ENCODE data around the gene HAPLN1.
"Not testable (repeated sequence)": the region's sequence is repeated elsewhere in the genome, so short reads cannot be mapped to it uniquely, and the experiment has no call there.

Gene HAPLN1

DNA sequence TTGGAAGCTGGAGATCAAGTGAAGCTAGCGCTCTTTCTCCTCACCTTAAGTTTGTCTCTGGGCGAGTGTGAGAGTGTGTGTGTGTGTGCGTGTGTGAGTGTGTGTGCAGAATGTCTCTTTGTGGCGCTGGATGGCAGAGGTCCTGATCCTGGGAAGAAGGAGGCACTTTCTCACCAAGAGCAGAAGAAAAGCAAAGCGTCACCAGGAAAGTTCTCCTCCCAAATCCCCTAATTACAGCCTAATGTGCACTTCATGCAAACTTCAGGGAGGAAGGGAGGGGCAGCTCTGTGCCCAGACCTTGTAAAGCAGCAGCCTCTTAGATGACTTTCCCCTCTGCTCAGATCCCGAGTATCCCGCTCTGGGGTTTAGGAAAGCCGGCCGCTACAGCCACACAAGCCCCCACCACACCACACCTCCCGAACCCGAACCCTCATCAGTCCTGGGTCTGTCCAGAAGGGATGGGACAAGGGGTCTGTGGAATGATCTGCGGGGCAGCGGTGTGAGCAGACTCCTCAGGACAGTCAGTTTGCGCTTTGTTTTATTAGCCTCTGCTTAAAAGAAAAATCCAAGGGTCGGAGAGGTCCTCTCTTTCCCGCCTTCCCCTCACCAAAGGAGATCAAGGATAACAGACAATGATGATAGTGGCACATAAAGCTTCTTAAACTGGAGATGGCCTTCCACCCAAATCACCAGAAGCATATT is at the start of gene HAPLN1:
TSS of gene HAPLN1 (minus strand) at position 20 of the 702 bp plus-strand sequence. CDS start 47,332 bp downstream, outside the sequence.
- DNase-seq (no peak), ATAC-seq (replicated peaks) (no peak)
- no peak within 1 kb of the TSS for H3K27ac Mint-ChIP-seq
- no peaks in the 10 kb centered on the region for H3K9me3 Mint-ChIP-seq
- H3K4me1 Mint-ChIP-seq = peaks cover 11 to 16% of the 10 kb centered on the region in 2 donors
- peaks cover 39 to 42% of the 10 kb centered on the region in 2 donors for H3K27me3 Mint-ChIP-seq
- no peaks in the 10 kb centered on the region for H3K36me3 Mint-ChIP-seq
- peak within 1 kb of the TSS; percentile 81 to 85 for H3K4me3 Mint-ChIP-seq

DNA sequence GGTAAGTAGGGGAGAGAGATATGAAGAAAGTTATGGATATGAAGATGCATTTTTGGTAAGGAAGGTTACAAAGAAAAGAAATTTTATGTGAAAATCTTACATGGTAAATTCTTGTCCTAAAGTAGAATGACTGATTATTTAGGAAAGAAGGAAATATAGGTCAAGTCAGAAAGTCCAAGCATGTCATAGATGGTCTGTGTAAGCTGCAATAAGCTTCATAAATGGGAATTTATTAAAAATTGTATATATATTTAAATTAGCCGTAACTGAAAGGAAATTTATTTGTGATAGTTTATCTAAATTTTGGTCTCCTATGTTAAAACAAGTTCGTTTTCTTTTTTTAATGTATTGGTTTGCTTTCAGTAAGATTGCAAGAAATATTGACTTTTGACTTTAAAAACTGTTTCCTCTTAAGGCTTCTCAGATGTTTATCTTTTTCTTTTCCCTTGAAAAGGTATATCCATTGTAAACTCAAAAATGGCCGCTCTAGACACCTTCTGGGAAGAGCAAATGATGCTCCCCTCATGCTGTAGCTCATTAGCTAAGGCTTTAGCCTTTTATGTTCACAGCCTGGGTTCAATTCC is 46.8 kb upstream of the HAPLN1 start:
- ATAC-seq (replicated peaks) (no peak), DNase-seq (no peak)
- H3K36me3 Mint-ChIP-seq = no peaks in the 10 kb centered on the region
- no peak overlapping the region for H3K27ac Mint-ChIP-seq
- H3K27me3 Mint-ChIP-seq = no peaks in the 10 kb centered on the region
- H3K9me3 Mint-ChIP-seq = peaks cover 5 to 10% of the 10 kb centered on the region in 2 donors
- no peaks in the 10 kb centered on the region for H3K4me1 Mint-ChIP-seq
- no peak overlapping the region for H3K4me3 Mint-ChIP-seq

DNA sequence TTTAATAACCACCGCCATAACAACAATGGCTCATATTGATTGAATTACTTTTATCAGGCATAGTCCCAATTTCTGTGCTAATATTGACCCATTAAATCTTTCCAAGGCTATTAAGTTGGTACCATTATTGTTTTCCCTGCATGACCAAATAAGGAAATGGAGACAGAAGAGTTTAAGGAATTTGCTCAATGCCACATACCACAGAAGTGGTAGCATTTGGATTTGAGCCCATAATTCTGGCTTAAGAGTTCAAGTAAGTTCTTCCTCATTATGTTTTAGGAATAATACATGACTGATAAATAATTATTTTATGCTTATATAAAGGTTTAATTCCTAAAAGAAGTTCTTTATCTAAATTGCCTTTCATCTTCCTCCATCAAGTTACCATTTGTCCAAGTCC is 43.4 kb upstream of the HAPLN1 start:
- H3K4me3 Mint-ChIP-seq = no peak overlapping the region
- DNase-seq = no peak
- H3K27me3 Mint-ChIP-seq = peaks cover 0 to 3% of the 10 kb centered on the region in 2 donors
- no peaks in the 10 kb centered on the region for H3K4me1 Mint-ChIP-seq
- no peak overlapping the region for H3K27ac Mint-ChIP-seq
- H3K9me3 Mint-ChIP-seq = peaks cover 5 to 12% of the 10 kb centered on the region in 2 donors
- H3K36me3 Mint-ChIP-seq = no peaks in the 10 kb centered on the region
- no peak for ATAC-seq (replicated peaks)

DNA sequence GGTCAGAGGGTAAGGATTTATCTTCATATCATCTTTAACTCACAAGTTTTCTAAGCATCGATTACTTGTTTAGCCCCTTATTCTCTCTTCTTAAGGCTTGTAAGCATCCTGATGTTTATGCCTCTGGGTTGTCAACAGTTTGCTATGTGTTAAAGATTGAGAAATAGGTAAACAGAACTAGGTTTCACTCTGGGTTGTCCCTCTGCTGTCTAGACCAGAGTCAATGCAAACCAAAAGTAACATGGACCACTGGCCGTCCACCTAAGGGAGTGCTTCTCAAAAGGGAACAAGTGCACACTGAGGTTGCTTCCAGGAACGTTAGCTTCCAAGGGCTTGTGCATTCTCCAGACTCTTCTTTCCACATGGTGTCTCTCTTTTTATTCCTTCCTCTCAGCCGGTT is 39.9 kb upstream of the HAPLN1 start:
- Mint-ChIP-seq H3K27ac (no peak overlapping the region), H3K4me1 (no peaks in the 10 kb centered on the region), H3K9me3 (peaks cover 0 to 10% of the 10 kb centered on the region in 2 donors), H3K36me3 (no peaks in the 10 kb centered on the region), H3K4me3 (no peak overlapping the region), H3K27me3 (peaks cover 0 to 14% of the 10 kb centered on the region in 2 donors)
- no peak for ATAC-seq (replicated peaks)
- no peak for DNase-seq

DNA sequence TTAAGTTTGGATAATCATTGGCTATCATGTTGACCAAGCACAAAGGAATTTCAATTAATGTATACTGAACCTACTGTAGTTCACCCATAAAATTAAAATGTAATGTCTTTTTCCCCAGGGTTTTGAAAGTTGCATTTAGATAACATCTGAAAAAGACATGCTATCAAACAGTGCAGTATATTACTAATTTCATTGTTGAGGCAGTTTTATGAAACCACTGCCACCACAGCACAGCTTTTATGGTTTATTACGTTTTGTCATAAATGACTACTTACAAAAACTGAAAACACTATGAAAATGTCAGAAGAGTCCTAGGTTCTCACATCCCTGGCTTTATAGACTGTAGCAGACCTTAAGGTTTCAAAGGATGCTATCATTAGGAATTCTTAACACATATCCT is 32.0 kb upstream of the HAPLN1 start:
- ATAC-seq (replicated peaks) (no peak), DNase-seq (no peak)
- Mint-ChIP-seq H3K36me3 (no peaks in the 10 kb centered on the region), H3K27ac (no peak overlapping the region), H3K27me3 (peaks cover 0 to 19% of the 10 kb centered on the region in 2 donors), H3K4me1 (no peaks in the 10 kb centered on the region), H3K9me3 (peaks cover 7 to 9% of the 10 kb centered on the region in 2 donors), H3K4me3 (no peak overlapping the region)

DNA sequence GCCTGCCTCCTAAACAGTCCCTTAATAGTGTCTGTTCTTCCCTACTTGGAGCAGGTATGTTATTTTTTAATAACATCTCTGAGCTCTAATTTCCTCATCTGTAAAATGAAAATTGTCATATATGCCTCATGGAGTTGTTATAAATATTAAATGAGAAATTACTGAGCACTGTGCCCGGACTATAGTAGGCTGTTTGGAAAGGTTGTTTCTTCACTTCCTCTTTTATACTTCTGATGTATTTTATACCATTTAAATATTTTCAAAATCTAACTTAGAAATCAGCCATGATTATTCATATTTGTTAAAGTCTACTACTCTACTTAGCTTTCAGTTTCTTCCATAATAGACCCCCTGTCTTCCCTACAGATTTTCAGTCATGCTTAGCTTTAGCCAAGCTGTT is 30.5 kb upstream of the HAPLN1 start:
- peaks cover 0 to 16% of the 10 kb centered on the region in 2 donors for H3K27me3 Mint-ChIP-seq
- H3K36me3 Mint-ChIP-seq = no peaks in the 10 kb centered on the region
- DNase-seq = no peak
- H3K4me1 Mint-ChIP-seq = no peaks in the 10 kb centered on the region
- no peak overlapping the region for H3K27ac Mint-ChIP-seq
- H3K9me3 Mint-ChIP-seq = peaks cover 6 to 7% of the 10 kb centered on the region in 2 donors
- ATAC-seq (replicated peaks) = no peak
- no peak overlapping the region for H3K4me3 Mint-ChIP-seq

- peaks cover 6 to 7% of the 10 kb centered on the region in 2 donors for H3K9me3 Mint-ChIP-seq
- H3K36me3 Mint-ChIP-seq = no peaks in the 10 kb centered on the region
- no peak for ATAC-seq (replicated peaks)
- no peak overlapping the region for H3K4me3 Mint-ChIP-seq
- H3K4me1 Mint-ChIP-seq = no peaks in the 10 kb centered on the region
- H3K27ac Mint-ChIP-seq = no peak overlapping the region
- H3K27me3 Mint-ChIP-seq = peaks cover 0 to 12% of the 10 kb centered on the region in 2 donors
- no peak for DNase-seq
Measured at GRCh38 chr5:83750749-83751148, 30.1 kb upstream of the HAPLN1 start.

DNA sequence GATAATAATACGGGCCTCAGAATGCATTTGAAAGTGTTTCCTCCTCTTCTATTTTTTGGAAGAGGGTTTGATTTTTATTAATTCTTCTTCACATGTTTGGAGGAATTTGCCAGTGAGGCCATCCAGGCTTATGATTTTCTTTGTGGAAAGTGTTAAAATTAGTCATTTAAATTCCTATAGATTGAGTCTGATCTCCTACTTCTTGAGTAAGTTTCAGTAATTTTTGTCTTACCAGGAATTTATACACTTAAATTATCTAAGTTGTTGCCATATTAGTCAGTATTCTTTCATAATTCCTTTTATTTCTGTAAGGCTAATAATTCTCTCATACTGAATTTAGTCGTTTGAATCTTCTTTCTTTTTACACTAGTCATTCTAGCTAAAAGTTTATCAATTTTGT is 25.2 kb upstream of the HAPLN1 start:
- no peak for ATAC-seq (replicated peaks)
- Mint-ChIP-seq H3K9me3 (peaks cover 6 to 7% of the 10 kb centered on the region in 2 donors), H3K4me1 (peaks cover 2 to 10% of the 10 kb centered on the region in 2 donors), H3K27ac (no peak overlapping the region), H3K4me3 (no peak overlapping the region), H3K36me3 (no peaks in the 10 kb centered on the region), H3K27me3 (no peaks in the 10 kb centered on the region)
- no peak for DNase-seq

DNA sequence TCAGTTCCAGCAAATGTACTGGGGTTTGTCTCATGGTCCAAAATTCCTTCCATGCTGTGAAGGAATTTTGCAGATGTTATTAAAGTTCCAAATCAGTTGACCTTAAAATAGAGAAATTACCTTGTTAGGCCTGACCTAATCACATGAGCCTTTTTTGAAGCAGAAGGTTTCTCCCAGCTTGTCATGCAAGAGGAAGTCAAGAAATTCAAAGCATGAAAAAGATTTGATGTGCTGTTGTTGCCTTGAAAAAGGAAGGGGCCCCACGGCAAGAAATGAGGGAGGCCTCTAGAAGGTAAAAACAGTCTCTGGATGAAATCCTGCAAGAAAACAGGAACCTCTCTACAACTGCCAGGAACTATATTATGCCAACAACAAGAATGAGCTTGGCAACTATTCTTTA is 24.2 kb upstream of the HAPLN1 start:
- DNase-seq (no peak), ATAC-seq (replicated peaks) (no peak)
- H3K4me3 Mint-ChIP-seq = no peak overlapping the region

DNA sequence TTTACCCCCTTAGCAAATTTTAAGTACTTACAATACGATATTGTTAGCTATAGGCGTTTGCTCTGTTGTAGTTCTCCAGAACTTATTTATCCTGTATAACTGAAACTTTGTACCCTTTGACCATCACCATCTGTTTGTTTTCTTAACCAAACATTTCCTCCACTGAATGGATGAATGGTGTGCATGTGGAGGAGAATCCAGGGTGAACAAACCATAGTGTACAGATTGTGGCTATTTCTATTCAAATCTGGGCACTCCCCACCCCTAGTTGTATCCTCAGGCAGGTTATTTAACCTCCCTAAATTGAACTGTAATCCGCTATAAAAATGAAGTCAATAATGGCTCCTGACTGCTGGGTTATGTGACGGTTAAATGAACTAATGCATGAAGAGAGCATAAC is 21.4 kb upstream of the HAPLN1 start:
- no peaks in the 10 kb centered on the region for H3K36me3 Mint-ChIP-seq
- H3K4me3 Mint-ChIP-seq = no peak overlapping the region
- ATAC-seq (replicated peaks) = no peak
- H3K27ac Mint-ChIP-seq = no peak overlapping the region
- no peak for DNase-seq
- no peaks in the 10 kb centered on the region for H3K9me3 Mint-ChIP-seq
- peaks cover 2 to 12% of the 10 kb centered on the region in 2 donors for H3K4me1 Mint-ChIP-seq
- H3K27me3 Mint-ChIP-seq = no peaks in the 10 kb centered on the region

More for the DNA sequence above, 24.2 kb upstream of the HAPLN1 start:
- no peaks in the 10 kb centered on the region for H3K27me3 Mint-ChIP-seq
- no peak overlapping the region for H3K27ac Mint-ChIP-seq
- no peaks in the 10 kb centered on the region for H3K36me3 Mint-ChIP-seq
- H3K4me1 Mint-ChIP-seq = peaks cover 2 to 12% of the 10 kb centered on the region in 2 donors
- H3K9me3 Mint-ChIP-seq = peaks cover 4 to 5% of the 10 kb centered on the region in 2 donors

DNA sequence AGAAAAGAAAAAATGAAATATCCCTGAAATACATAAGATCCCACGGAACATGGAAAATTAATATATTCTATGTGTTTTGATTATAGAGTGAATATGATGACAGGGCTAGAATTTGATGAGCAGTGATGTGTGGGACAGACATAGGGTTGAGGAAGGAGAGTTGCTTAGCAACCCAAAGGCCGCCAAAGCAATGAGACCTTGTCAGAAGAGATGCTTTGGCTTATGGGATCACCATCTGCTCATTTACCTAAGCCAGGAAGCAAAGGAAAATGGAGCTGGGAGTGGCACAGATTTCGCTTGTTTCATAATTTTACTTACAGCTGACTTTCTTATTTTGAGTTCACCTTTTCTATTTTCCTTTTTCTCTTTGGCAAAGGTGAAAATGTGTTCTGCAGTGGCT is 20.9 kb upstream of the HAPLN1 start:
- ATAC-seq (replicated peaks) (no peak), DNase-seq (no peak)
- no peak overlapping the region for H3K4me3 Mint-ChIP-seq
- H3K27me3 Mint-ChIP-seq = no peaks in the 10 kb centered on the region
- H3K27ac Mint-ChIP-seq = no peak overlapping the region
- no peaks in the 10 kb centered on the region for H3K36me3 Mint-ChIP-seq
- H3K9me3 Mint-ChIP-seq = no peaks in the 10 kb centered on the region
- H3K4me1 Mint-ChIP-seq = peaks cover 2 to 12% of the 10 kb centered on the region in 2 donors

DNA sequence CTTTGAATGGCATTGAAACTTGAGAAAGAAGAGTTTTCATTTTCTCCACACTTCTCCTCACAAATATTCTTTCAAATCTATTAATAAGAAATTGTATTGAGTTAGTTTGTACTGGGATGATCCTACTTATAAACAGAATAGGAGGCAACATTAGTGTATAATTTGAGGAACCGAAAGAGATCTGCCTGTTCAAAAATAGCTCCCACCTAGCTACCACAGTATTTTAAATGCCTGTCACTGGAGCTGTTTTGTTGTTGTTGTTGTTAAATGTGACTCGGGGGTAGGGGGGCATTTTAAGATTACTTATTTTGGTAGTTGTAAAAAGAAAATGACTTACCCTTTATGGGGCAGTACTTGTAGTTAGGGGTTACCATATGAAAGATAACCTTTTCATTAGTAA is 20.1 kb upstream of the HAPLN1 start:
- peak in 1 of 2 donors; percentile 41 for ATAC-seq (replicated peaks)
- no peaks in the 10 kb centered on the region for H3K36me3 Mint-ChIP-seq
- no peak overlapping the region for H3K4me3 Mint-ChIP-seq
- no peak overlapping the region for H3K27ac Mint-ChIP-seq
- peaks cover 7 to 18% of the 10 kb centered on the region in 2 donors for H3K4me1 Mint-ChIP-seq
- H3K27me3 Mint-ChIP-seq = no peaks in the 10 kb centered on the region
- peaks cover 0 to 3% of the 10 kb centered on the region in 2 donors for H3K9me3 Mint-ChIP-seq
- DNase-seq = no peak

DNA sequence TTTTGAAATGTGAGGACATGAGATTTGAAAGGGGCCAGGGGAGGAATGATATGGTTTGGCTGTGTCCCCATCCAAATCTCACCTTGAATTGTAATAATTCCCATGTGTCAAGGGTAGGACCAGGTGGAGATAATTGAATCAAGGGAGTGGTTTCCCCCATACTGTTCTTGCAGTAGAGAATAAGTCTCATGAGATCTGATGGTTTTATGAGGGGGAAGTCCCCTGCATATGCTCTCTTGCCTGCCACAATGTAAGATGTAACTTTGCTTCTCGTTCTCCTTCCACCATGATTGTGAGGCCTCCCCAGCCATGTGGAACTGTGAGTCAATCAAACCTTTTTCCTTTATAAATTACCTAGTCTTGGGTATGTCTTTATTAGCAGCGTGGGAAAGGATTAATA is 15.5 kb upstream of the HAPLN1 start:
- not testable (repeated sequence) for H3K27me3 Mint-ChIP-seq, H3K4me3 Mint-ChIP-seq, H3K36me3 Mint-ChIP-seq, DNase-seq, H3K27ac Mint-ChIP-seq
- peaks cover 10 to 12% of the 10 kb centered on the region in 2 donors for H3K9me3 Mint-ChIP-seq
- peak; percentile 67 to 76 for ATAC-seq (replicated peaks)
- H3K4me1 Mint-ChIP-seq = peaks cover 10 to 27% of the 10 kb centered on the region in 2 donors

GRCh38 chr5:83735058-83735457 is 14.4 kb upstream of the HAPLN1 start:
- H3K4me3 Mint-ChIP-seq; ATAC-seq (replicated peaks); DNase-seq; H3K27me3 Mint-ChIP-seq; H3K27ac Mint-ChIP-seq; H3K36me3 Mint-ChIP-seq: not testable (repeated sequence)
- peaks cover 10 to 12% of the 10 kb centered on the region in 2 donors for H3K9me3 Mint-ChIP-seq
- H3K4me1 Mint-ChIP-seq = peaks cover 10 to 21% of the 10 kb centered on the region in 2 donors

DNA sequence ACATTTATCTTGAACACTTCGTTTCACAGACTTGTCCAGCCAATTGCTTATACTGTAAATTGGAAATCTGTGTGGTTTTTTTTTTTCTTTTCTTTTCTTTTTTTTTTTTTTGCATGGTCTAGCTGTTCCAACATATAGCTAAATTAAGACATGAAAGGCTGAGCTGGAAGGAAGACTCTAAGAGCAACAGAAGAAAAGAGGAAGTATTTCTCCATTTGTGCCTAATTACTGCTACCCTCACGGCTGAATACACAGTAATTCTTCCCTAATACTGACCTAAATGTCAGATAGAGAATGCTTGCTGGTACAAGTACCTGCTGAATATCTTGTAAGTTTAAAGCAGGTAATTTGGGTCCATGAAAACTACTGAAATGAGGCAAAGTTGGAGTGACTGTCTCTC is 11.0 kb upstream of the HAPLN1 start:
- Mint-ChIP-seq H3K4me3 (no peak overlapping the region), H3K36me3 (peaks cover 2 to 8% of the 10 kb centered on the region in 2 donors), H3K9me3 (peaks cover 10 to 12% of the 10 kb centered on the region in 2 donors), H3K4me1 (peaks cover 10 to 21% of the 10 kb centered on the region in 2 donors), H3K27ac (no peak overlapping the region), H3K27me3 (peaks cover 4 to 6% of the 10 kb centered on the region in 2 donors)
- ATAC-seq (replicated peaks) = peak; percentile 49 to 74
- DNase-seq = no peak

All from stimulated activated naive B cell treated with anti-CD40 and anti-IgM and Interleukin-4, amounts not matched to agents 10 μg/mL and 1 μg/mL and 100 μg/mL, for 72 hours (primary cell).